Middle frontal gyrus (tissue), 1 donor: Measurements from ENCODE around the gene NOL3.

Experiments used
- DNase-seq: peaks from one replicate; pipeline ENCODE4 v3.0.0-alpha.2; 2015; ENCODE audit warnings: low spot score; ENCODE audit errors: extremely low spot score

The NOL3 gene

DNA sequence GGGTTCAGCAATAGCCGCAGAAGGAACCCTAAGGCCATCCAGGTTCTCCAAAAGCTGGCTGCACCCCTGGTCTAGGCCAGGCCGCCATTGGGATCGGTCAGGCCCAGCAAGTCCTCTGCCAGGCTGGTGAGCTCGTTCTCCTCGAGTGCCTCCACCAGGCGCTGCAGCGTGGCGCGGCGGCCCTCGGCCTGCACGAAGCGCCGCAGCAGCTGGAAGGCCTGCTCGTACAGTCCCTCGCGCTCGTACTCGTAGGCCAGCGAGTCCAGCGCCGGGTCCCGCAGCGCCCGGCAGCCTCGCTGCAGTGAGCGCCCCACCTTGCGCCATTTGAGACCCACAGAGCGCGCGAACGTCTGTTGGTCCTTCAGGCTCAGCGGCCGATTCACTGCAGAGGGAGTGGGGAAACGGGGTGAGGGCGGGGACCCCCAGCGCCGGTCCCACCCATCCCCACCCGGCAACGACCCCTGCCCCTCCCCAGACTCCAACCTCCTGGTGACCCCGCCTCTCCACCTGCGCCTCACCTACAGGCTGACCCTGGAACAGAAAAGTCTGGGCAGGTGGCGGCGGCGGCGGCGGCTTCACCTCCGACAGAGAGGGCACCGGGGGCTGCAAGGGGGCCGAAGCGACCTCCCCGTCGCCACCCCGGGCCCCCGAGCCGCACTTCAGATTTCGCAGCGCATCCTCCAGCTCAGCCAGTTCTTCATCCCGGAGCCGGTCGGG, 15.6 kb upstream of the NOL3 start:
- no peak for DNase-seq

DNA sequence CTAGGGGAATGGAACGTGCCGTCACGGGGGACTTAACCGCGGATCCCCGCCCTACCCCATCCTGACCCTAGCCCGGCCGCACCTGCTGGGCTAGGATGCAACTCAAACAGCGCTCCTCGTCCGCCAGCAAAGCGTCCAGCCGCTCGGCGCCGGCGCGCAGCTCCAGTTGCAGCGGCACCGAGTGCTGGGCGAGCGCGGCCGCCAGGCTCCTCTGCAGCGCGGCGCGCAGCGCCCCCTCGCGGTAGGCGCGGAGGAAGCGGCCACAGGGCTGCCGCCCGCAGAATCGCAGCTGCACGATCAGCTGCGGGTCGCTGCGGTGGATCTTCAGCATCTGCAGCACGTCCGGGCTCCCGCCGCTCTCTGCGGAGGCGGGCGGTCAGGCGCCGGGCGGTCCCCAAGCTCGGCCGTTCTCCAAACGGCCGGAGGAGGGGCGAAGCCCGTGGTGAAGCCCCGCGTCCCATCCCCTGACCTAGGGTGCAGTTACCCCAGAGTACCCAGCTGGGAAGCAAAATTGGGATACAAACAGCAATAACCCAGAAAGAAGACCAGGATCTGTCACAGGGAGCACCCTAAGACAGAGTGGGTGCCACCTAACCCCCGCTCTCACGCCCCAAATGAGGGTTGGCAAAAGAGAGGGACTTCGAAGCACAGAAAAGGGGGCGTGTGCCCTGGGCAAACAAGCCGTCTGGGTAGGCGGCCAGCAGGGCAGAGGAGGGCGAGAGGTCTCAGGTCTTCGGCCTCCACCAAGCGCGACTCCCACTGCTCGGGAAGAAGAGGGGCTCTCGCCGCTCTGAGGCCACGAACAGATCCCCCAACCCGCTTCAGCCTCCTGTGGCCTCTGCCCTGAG, 14.8 kb upstream of the NOL3 start:
- peak; percentile 86 for DNase-seq

DNA sequence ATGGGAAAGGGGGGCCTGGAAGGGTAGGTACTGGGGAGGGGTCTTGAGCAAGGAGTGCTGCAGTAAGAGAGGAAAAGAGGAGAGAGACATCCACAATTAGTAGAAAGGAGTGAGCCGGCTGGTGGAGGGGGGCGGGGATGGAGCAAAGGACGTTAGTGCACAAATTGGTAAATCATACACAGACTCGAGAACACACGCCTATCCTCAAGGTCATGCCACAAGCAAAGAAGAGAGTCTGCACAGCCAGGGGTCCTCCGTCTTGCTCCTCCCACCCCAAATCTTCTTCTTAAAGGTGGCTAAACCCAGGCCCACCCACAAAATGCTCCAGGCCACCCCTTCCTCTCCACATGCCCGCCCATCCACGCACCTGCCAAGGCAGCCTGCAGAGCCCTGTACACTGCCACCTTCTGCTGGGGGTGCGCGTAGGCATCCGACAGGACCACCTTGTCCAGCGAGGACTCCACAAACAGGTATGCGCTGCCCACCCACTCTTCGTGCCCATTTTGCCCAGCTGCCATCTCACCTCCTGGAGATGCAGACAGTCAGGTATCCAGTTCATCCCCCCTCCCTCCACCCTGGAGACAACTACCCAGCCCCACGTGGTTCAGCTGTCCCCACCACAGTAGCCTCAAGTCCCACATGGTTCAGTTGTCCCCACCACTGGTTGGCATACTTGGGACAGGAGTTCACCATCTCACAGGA, 14.0 kb upstream of the NOL3 start:
- no peak for DNase-seq

DNA sequence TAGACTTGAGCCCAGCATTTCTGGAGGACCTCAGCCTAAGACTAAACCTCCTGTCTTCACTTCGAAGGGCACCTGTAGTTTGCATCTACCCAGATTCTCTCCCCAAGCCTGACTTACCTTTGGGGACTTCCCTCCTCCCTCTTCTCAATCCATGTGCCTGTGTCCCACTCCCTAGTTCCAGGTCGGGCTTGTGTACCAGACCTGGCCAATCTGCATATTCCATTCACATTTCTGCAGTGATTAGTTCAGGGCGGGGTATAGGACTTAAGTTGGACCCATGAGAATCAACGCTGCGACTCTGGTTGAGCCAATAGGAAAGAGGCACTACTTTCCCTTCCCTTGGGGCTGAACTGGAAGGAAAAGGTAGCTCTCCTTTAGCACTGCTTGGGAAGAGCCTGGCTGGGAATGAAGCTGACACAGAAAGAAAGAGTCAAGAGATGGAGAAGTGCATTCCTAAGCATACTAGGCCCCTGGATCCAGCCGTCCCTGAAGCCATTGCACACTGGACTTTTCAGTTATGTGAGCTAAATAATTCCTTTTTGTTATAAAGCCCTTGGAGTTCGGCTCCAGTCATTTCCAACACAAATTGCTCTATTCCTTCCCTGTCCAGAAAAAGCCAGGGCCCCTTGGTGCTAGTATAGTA, 13.1 kb upstream of the NOL3 start:
- no peak for DNase-seq

DNA sequence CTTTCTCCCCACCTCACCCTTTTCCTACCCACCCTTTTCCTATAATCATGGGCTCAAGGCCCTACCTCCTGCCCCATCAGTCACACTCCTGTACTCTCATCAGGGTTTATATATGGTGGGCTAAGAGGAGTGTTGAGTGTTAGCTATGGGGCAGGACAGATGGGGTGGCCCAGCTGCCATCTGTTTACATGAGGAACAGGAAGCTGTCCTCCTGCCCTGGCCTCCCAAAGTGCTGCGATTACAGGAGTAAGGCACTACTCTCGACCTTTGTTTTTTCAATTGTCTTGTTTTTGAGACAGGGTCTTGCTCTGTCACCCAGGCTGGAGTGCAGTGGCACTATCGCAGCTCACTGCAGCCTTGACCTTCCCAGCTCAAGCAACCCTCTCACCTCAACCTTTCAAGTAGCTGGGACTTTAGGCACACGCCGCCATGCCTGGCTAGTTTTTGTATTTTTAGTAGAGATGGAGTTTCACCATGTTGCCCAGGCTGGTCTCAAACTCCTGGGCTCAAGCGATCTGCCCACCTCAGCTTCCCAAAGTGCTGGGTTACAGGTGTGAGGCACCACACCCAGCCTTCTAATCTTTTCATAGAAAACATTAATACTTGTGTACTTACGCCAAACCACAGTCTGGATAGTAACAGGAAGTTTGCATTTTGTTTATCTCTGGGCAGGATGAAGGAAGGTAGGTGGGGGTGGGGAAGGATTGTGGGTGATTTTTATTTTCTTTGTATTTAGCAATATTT, 12.3 kb upstream of the NOL3 start:
- DNase-seq: no peak

- no peak for DNase-seq
Measured at GRCh38 chr16:67158637-67159600, 11.4 kb upstream of the NOL3 start.

- no peak for DNase-seq
Measured at GRCh38 chr16:67161595-67162058, 8.7 kb upstream of the NOL3 start.

DNA sequence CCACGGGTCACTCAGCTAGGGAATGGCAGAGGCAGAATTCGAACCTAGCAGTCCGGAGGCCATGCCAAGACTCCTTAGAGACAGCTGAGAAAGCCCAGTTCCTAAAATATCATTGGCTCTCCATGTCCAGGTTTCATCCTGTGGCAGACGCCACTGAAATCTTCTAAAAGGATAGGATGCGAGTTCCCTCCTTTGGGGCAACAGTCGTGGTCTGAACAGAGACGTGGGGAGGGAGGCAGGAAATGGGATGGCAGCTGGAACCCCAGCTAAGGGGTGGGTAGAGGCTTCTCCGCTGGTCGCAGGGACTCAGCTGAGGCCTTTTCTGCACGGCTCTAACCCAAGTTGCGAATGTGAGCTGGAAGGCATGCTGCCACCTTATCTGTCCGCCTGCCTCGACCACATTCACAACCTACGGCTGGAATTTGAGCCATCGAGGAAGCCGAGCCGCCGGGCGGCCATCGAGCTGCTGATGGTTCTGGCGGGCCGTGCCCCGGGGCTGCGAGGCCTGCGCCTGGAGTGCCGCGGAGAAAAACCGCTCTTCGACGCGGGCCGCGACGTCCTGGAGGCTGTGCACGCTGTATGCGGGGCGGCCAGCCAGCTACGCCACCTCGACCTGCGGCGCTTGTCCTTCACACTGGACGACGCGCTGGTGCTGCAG, 7.7 kb upstream of the NOL3 start:
- DNase-seq: no peak

- peak; percentile 85 for DNase-seq
Measured at GRCh38 chr16:67163164-67163998, 7.0 kb upstream of the NOL3 start.

DNA sequence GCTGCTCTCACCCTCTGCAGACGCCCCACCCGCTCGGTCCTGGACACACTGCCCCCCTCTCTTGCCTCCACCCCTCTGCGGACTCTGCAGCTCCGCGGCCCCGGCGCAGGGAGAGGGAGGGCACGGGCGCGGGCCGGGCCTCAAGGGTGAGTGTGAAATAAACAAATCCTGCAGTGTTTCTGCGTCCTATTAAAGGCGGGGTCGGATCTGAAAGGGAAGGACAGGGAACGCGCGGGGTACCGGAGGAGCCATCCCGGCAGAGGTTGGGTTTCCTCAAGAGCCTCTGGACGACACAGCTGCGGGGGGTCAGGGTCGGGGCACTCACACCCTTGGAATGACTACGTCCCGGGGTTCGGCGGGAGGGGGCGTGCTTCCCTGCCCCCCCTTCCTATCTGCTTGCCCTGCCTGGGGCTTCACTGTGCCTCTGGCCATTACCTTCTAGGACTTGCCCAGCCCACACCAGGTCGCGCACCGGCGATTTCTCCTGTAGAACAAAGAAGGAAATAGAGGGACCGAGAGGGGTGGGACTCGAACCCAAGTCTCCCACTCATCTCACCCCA, 6.3 kb upstream of the NOL3 start:
- DNase-seq: no peak

GRCh38 chr16:67164599-67165061, 5.7 kb upstream of the NOL3 start, which contains the start of gene HSF4:
TSS of gene HSF4 (plus strand) at chr16:67164745. CDS start at chr16:67164812, 67 bp downstream.
- no peak for DNase-seq

DNA sequence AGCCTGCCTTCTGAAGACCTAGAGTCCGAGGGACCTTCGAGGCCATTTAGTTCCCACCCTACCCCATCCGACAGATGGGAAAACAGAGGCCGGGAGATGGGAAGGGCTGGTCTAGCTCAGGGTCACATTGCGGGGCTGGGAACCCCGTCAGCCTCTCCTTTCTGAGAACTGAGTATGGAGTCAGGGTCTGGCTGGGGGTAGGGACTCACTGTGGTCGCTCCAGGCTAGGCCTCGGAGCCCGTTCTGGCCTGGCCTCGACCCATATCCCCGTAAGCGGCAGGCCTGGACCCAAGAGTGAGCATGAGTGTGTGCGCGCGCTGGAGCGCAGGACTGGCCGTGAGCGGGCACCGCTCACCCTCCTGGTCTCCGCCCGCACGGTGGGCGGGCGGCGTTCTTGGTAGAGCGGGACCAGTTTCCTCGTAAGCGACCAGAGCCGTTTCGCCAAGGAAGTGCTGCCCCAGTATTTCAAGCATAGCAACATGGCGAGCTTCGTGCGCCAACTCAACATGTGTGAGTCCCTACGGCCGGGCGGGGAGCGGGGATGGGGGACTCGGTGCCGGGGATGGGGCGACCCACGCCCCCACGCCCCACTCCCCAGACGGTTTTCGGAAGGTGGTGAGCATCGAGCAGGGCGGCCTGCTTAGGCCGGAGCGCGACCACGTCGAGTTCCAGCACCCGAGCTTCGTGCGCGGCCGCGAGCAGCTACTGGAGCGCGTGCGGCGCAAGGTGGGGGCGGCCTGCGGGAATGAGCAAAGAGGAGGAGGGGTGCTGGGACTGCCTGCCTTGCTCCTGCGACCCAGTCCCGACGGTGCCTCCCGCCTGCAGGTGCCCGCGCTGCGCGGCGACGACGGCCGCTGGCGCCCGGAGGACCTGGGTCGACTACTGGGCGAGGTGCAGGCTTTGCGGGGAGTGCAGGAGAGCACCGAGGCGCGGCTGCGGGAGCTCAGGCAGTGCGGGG, 4.9 kb upstream of the NOL3 start:
- no peak for DNase-seq

GRCh38 chr16:67166110-67166547, 4.2 kb upstream of the NOL3 start:
- DNase-seq: no peak

- no peak for DNase-seq
Measured at GRCh38 chr16:67166598-67167168, 3.7 kb upstream of the NOL3 start.

GRCh38 chr16:67167588-67167987, 2.8 kb upstream of the NOL3 start:
- DNase-seq: no peak

GRCh38 chr16:67169011-67169451, 1.3 kb upstream of the NOL3 start:
- DNase-seq: no peak
